Ascending aorta (tissue), 2 donors: ENCODE results near the gene TRIM47. TPM values are rescaled to one million over a fixed set of nuclear protein-coding genes. Genes with fewer than 3 reads are reported as not detected.

Experiments used
- DNase-seq, 2 donors: peaks; one replicate each; pipeline ENCODE4 v3.0.0-alpha.2; 2019; ENCODE audit warnings: low spot score in 2 of 2
- H3K27ac ChIP-seq, 2 donors: fragments of 200-600 bp; sonication (generic); one replicate each; pipeline ENCODE4 v1.5.1; 2016 to 2017; ENCODE audit warnings: mild to moderate bottlenecking in 1 of 2
- H3K27me3 ChIP-seq: fragments of 200-600 bp; sonication (generic); one replicate; pipeline ENCODE4 v1.5.1; 2017
- H3K36me3 ChIP-seq, 2 donors: fragments of 200-600 bp; sonication (generic); one replicate each; pipeline ENCODE4 v1.5.1; 2016
- H3K4me1 ChIP-seq, 2 donors: fragments of 200-600 bp; sonication (generic); one replicate each; pipeline ENCODE4 v1.5.1; 2016 to 2017; ENCODE audit warnings: mild to moderate bottlenecking in 1 of 2
- H3K4me3 ChIP-seq, 2 donors: fragments of 200-600 bp; sonication (generic); one replicate each; pipeline ENCODE4 v1.5.1; 2016 to 2017; ENCODE audit warnings: mild to moderate bottlenecking in 1 of 2
- H3K9me3 ChIP-seq, 2 donors: fragments of 200-600 bp; sonication (generic); one replicate each; pipeline ENCODE4 v1.5.1; 2016
- intact Hi-C: fragments of 100-400 bp; cut with DNase I; formaldehyde crosslinking; loops from one replicate; pipeline ENCODE4 v1.15.1; 2023
- total RNA-seq: library from RNA; depleted of rRNA; stranded (reverse); fragments of >200 nt; gene quantifications from one replicate; pipeline ENCODE4 v1.1.0, GENCODE V29; 2016
- TF ChIP-seq, protein P1 (sequence below), 3 experiments: fragments of 200-600 bp in 2 of 3; fragments of 450-650 bp in 1 of 3; sonication (generic) in 2 of 3; IDR thresholded peaks; one replicate each; pipeline ENCODE4 v1.5.1; 2016 to 2019; ENCODE audit warnings: antibody characterized with exemption in 3 of 3, mild to moderate bottlenecking in 1 of 3, moderate library complexity in 1 of 3

Gene TRIM47
- total RNA-seq, 1 donor from 2014 or later, result 132 TPM

DNA sequence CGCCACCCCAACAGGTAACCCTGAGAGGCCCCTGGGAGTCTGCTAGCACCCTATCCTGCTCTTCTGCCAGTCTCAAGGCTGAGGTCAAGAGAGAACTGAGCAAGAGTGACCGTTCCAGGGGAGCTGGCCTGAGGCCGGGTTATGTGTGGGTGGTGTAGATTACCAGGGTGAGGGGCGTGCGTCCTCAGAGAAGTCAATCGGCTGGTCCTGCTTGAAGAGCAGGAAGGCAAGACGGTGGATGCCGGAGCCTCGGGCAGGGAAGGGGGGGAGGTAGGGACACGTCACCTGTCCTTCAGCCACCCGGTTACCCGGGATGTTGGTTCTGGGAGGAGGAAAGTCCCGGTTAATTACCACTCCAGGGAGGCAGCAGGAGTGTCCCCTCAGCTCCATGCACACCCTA is 21.0 kb upstream of the TRIM47 start:
- DNase-seq, result no peak
- Histone ChIP-seq H3K27me3 (no peaks in the 10 kb centered on the region), H3K27ac (no peak overlapping the region), H3K4me1 (peaks cover 6 to 24% of the 10 kb centered on the region in 2 donors), H3K9me3 (no peaks in the 10 kb centered on the region), H3K4me3 (no peak overlapping the region), H3K36me3 (peaks cover 42 to 45% of the 10 kb centered on the region in 2 donors)
- intact Hi-C loops, result no loop called here
- TF ChIP-seq, protein P1, sequence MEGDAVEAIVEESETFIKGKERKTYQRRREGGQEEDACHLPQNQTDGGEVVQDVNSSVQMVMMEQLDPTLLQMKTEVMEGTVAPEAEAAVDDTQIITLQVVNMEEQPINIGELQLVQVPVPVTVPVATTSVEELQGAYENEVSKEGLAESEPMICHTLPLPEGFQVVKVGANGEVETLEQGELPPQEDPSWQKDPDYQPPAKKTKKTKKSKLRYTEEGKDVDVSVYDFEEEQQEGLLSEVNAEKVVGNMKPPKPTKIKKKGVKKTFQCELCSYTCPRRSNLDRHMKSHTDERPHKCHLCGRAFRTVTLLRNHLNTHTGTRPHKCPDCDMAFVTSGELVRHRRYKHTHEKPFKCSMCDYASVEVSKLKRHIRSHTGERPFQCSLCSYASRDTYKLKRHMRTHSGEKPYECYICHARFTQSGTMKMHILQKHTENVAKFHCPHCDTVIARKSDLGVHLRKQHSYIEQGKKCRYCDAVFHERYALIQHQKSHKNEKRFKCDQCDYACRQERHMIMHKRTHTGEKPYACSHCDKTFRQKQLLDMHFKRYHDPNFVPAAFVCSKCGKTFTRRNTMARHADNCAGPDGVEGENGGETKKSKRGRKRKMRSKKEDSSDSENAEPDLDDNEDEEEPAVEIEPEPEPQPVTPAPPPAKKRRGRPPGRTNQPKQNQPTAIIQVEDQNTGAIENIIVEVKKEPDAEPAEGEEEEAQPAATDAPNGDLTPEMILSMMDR (IDR thresholded peaks at IDR 0.05), result no peak

DNA sequence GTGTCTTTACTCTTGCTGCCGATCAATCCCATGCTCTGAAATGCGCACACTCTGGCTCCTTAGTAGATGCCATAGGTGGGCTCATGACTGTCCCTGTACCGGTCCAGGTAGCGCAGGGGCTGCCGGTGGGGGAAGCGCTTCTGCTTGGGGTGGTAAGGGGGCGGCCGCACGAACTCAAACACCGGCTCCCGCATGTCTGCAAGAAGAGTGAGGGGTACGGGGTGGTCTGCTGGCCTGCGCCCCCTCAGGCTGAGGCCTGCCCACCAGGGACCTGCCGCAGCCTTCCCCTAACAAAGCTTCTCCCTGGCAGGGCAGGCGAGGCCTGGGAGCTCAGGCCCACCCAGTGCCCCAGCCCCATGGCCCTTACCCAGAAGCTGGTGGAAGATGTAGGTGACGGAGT is 20.4 kb upstream of the TRIM47 start:
- no peak overlapping the region for H3K4me3 ChIP-seq
- TF ChIP-seq, protein P1 (IDR thresholded peaks at IDR 0.05), result no peak
- DNase-seq, result no peak
- H3K4me1 ChIP-seq, result peaks cover 2 to 23% of the 10 kb centered on the region in 2 donors
- H3K36me3 ChIP-seq, result peaks cover 42 to 45% of the 10 kb centered on the region in 2 donors
- no peaks in the 10 kb centered on the region for H3K9me3 ChIP-seq
- intact Hi-C loops, result no loop called here
- no peak overlapping the region for H3K27ac ChIP-seq
- no peaks in the 10 kb centered on the region for H3K27me3 ChIP-seq

DNA sequence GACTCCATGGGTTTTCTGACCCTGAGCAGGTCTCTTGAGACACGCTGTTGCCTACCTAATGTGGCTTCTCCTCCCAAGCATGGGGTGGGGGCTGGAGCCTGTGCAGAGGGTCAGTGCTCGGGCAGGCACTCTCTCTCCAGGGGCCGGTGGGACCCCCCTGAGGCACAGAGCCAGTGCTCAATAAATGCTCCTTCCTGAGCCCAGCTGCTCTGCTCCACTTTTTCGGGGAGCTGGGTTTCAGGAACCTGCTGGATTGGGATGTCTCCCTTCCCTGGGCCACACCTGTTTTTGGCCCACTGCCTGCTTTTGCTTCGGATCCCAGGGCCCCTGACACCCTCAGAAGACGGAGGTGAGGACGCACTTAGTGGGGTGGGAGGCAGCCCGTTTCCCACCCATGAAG is 19.7 kb upstream of the TRIM47 start:
- intact Hi-C loops, result no loop called here
- H3K4me1 ChIP-seq, result peaks cover 0 to 21% of the 10 kb centered on the region in 2 donors
- TF ChIP-seq, protein P1 (IDR thresholded peaks at IDR 0.05), result no peak
- no peak overlapping the region for H3K27ac ChIP-seq
- no peak for DNase-seq
- H3K27me3 ChIP-seq, result no peaks in the 10 kb centered on the region
- H3K4me3 ChIP-seq, result no peak overlapping the region
- no peaks in the 10 kb centered on the region for H3K9me3 ChIP-seq
- H3K36me3 ChIP-seq, result peaks cover 42 to 45% of the 10 kb centered on the region in 2 donors

DNA sequence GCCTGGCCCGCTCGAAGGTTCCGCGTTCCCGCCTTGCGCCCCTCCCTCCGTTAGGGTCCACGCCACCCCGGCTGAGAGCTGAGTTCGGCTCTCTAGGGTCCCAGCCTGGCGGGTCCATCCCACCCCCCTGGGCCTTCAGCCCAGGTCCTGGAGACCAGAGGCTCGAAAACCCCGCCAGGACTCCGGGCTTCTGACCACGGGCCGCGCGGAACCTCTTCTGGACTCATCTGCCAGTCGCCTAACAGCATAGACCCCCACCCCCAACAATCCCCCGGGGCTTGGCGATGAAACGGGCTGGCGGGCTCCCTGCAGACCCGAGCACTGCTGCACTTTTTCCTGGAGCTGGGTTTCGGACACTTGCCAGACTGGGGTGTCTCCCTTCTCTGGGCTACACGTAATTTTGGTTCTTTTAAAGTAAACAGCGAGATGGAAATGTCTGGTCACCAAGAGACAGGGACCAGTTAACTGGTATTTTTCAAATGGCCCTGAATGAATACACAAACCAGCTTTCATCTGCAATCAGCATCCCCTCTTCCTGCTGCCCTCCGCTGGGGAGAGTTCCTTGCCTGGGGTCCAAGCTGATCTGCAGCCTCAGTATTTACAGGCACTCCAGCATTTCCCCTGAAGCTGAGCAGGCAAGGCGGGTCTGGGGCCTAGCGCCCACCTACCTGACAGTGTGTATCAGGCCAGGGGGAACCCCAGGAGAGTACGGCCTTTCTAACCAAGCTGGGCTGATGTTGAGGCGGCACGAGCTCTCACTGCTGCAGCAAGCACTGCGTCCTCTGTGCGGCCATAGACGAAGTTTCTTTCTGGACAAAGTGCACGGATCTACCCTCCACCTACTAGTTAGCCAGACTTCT is 19.0 kb upstream of the TRIM47 start:
- no peak for DNase-seq
- Histone ChIP-seq H3K27me3 (no peaks in the 10 kb centered on the region), H3K9me3 (no peaks in the 10 kb centered on the region), H3K4me1 (peaks cover 0 to 21% of the 10 kb centered on the region in 2 donors), H3K27ac (peak overlapping the region; percentile 92 to 96), H3K36me3 (peaks cover 42% of the 10 kb centered on the region in 2 donors), H3K4me3 (peak overlapping the region; percentile 87 to 96)
- intact Hi-C loops, result loop anchor here (2.0 kb wide), 2 partner anchors 81 to 113 kb away; partner anchors contain the start of genes ACOX1, TEN1 and UNK
- TF ChIP-seq, protein P1 (IDR thresholded peaks at IDR 0.05), result no peak

DNA sequence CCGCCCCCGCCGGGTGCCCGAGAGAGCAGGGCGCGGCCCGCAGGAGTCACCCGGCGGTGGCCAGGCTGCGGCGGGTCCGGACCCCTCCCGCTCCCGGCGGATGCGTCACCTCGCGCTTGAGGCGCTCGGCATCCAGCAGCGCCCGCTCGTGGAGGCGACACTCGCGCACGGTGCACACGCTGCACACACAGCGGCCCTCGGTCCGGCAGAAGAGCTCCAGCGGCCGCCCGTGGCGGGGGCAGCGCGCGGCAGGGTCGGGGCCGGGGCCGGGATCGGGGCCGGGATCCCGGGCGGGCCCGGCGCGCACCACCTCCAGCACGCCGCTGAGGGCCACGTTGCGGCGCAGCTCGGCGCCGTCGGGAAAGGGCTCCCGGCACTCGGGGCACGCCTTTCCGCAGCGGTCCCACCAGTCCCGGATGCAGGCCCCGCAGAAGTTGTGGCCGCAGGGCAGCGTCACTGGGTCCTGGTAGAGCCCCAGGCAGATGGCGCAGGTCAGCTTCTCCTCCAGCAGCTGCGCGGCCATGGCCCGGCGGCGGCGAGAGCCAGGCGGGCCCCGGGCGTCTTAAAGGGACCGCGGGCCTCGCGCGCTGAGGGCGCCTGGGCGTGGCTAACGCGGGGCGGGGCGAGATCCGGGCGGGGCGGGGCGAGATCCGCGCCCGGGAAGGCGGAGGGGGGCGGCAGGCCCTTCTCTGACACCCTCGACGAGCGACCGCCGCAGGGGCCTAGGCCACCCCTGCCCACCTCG is 18.2 kb upstream of the TRIM47 start, which contains the start of gene TRIM65:
TSS of gene TRIM65 (minus strand) at position 537 of the 745 bp plus-strand sequence. CDS start at position 523, 14 bp downstream.
- H3K4me1 ChIP-seq, result peaks cover 0 to 21% of the 10 kb centered on the region in 2 donors
- peak; percentile 41 to 94 for DNase-seq
- H3K36me3 ChIP-seq, result peaks cover 41 to 42% of the 10 kb centered on the region in 2 donors
- H3K9me3 ChIP-seq, result no peaks in the 10 kb centered on the region
- H3K4me3 ChIP-seq, result peak within 1 kb of the TSS; percentile 87 to 96
- intact Hi-C loops, result loop anchor here (1.0 to 2.0 kb wide), 5 partner anchors 18 to 112 kb away; partner anchors contain the start of genes ACOX1, TEN1, TRIM47 and UNK
- H3K27me3 ChIP-seq, result no peaks in the 10 kb centered on the region
- H3K27ac ChIP-seq, result peak within 1 kb of the TSS; percentile 92 to 96
- TF ChIP-seq, protein P1 (IDR thresholded peaks at IDR 0.05), result peak; percentile 56 to 64 (median 58)
